SU-DHL-6 (cell line): ENCODE measurements around the gene ZNF555.

Experiments
- CTCF ChIP-seq: fragments of 200-600 bp; sonication (generic); IDR thresholded peaks from one replicate; pipeline ENCODE4 v1.5.1; 2017; ENCODE audit warnings: antibody characterized with exemption, mild to moderate bottlenecking, low read length, moderate library complexity; ENCODE audit not compliant: insufficient read depth, poor library complexity, severe bottlenecking
- EZH2phosphoT487 ChIP-seq: fragments of 200-600 bp; sonication (generic), shearing (Covaris generic); conservative IDR thresholded peaks from 2 replicates; pipeline ENCODE4 v1.6.1; 2018; ENCODE audit warnings: mild to moderate bottlenecking, antibody characterized with exemption, low read length, moderate library complexity, mixed read lengths

- no peak for TF ChIP-seq CTCF
- TF ChIP-seq EZH2phosphoT487: no peak
Observed at GRCh38 chr19:2815923-2816322, 25.4 kb upstream of the ZNF555 start.
